ENCODE measurements around the gene ABR. TPM values are rescaled to one million over a fixed set of nuclear protein-coding genes. Genes with fewer than 3 reads are reported as not detected.

The ABR gene
- polyA plus RNA-seq, 1 experiment, result 65.4 TPM

DNA sequence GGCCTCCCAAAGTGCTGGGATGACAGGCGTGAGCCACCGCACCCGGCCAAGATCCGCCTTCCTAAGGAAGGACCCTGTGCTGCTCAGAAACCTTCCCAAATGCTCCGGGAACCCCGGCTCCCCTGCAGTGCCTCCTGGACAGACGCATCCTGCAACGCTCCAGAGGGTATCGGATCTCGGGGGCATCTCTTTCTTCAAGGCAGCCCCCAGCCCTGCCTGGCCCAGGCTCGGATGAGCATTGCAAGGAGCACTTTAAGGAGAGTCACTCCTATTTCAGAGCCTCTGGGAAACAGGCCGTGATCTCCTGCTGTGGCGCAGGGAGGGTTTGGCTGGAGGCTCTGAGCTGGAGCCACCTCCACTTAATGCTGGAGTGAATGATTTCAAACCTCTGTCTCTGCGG lies 17.2 kb upstream of the ABR start:
- POLR2A ChIA-PET, result no interaction called here
- CTCF ChIA-PET, result interaction anchor here (0.6 to 3.2 kb wide), 4 partner anchors 9 to 377 kb away, joined by 3 to 19 read pairs (median 6); no protein-coding TSS in a partner anchor

DNA sequence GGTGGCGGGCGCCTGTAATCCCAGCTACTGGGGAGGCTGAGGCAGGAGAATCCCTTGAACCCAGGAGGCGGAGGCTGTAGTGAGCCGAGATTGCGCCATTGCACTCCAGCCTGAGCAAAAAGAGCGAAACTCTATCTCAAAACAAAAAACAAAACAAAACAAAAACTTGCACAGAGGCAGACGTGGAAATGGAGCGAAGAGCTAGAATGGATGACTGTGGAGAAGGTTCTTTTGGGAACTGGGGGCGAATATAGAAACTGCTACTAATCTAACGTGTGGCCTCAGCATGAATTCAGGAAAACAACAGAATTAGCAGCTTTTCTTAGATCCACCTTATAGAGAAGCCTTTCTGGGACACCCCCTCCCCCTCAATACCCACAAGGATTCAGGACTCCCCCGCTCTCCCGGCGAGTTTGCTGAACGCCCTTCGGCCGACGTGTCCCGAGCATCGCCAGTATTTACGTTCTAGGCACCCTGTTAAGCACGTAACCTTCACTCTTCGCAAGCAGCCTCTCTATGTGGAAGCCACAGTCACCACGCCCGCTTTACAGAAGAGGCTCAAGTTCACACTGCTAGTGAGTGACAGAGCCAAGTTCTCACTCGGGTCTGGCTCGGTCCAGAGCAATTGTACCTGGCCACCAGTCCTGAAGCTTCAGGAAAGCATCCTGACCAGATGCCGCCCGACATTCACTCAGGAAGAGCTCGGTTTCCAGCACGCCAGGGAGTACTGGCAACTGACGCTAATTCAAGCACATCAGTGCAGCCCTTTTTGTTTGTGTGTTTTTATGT lies 13.3 kb upstream of the ABR start:
- TF ChIP-seq, protein P1, sequence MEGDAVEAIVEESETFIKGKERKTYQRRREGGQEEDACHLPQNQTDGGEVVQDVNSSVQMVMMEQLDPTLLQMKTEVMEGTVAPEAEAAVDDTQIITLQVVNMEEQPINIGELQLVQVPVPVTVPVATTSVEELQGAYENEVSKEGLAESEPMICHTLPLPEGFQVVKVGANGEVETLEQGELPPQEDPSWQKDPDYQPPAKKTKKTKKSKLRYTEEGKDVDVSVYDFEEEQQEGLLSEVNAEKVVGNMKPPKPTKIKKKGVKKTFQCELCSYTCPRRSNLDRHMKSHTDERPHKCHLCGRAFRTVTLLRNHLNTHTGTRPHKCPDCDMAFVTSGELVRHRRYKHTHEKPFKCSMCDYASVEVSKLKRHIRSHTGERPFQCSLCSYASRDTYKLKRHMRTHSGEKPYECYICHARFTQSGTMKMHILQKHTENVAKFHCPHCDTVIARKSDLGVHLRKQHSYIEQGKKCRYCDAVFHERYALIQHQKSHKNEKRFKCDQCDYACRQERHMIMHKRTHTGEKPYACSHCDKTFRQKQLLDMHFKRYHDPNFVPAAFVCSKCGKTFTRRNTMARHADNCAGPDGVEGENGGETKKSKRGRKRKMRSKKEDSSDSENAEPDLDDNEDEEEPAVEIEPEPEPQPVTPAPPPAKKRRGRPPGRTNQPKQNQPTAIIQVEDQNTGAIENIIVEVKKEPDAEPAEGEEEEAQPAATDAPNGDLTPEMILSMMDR (IDR thresholded peaks at IDR 0.05; ENCODE audit: insufficient read depth, low read depth, low read length), result no peak
- CTCF ChIA-PET, result interaction anchor here (0.5 to 14.8 kb wide), 2 partner anchors 14 to 71 kb away, joined by 3 to 169 read pairs; no protein-coding TSS in a partner anchor
- H3K27me3 ChIP-seq (ENCODE audit: control insufficient read depth, insufficient read depth, low read length), result peaks cover 8% of the 10 kb centered on the region
- no peak overlapping the region for H3K4me3 ChIP-seq (ENCODE audit: low read depth, low read length)
- no peak for DNase-seq (ENCODE audit: low read depth)
- POLR2A ChIA-PET, result no interaction called here
- no peaks in the 10 kb centered on the region for H3K36me3 ChIP-seq (ENCODE audit: control insufficient read depth, insufficient read depth, low read length)

More for the DNA sequence above, 17.2 kb upstream of the ABR start:
- DNase-seq (ENCODE audit: low read depth), result no peak
- no peaks in the 10 kb centered on the region for H3K36me3 ChIP-seq (ENCODE audit: control insufficient read depth, insufficient read depth, low read length)
- no peak overlapping the region for H3K4me3 ChIP-seq (ENCODE audit: low read depth, low read length)
- TF ChIP-seq, protein P1 (IDR thresholded peaks at IDR 0.05; ENCODE audit: insufficient read depth, low read depth, low read length), result no peak
- no peaks in the 10 kb centered on the region; the same call in 1 of the 2 replicates for H3K27me3 ChIP-seq (ENCODE audit: control insufficient read depth, insufficient read depth, low read length)

DNA sequence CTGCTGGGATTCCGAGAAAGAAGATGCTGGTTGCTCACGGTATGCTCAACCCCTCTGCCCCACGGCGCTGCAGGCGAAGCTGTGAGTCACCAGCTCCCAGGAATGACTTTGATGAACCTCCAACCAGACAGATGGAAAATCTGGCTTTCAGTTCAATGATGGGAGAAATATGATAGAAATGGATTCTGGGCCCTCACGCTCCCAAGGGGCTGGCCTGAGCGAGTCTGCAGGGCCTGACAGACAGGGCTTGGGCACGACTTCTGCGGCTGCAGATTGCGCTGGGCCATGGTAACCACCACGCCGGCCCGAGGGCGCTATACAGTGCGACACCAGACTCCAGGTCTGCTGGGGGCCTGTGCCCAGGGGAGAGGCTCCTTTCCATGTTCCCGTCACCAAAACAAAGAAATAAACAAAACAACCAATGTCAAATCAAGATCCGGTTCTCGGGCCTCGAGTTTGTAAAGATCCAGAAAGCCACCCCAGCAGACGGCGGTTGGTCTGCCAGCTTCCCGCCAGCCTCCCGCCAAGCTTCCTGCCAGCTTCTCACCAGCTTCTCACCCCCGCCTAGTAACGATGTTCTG lies 11.1 kb upstream of the ABR start:
- ChIA-PET CTCF (interaction anchor here (1.1 to 14.8 kb wide), 3 partner anchors 14 to 68 kb away, joined by 3 to 169 read pairs (median 3); no protein-coding TSS in a partner anchor), POLR2A (interaction anchor here (0.6 kb wide), 1 partner anchor 108 kb away, joined by 5 read pairs; no protein-coding TSS in a partner anchor)
- TF ChIP-seq, protein P1 (IDR thresholded peaks at IDR 0.05; ENCODE audit: insufficient read depth, low read depth, low read length), result no peak
- DNase-seq (ENCODE audit: low read depth), result peak; percentile 26
- Histone ChIP-seq H3K27me3 (ENCODE audit: control insufficient read depth, insufficient read depth, low read length) (peaks cover 8% of the 10 kb centered on the region), H3K4me3 (ENCODE audit: low read depth, low read length) (no peak overlapping the region), H3K36me3 (ENCODE audit: control insufficient read depth, insufficient read depth, low read length) (no peaks in the 10 kb centered on the region)

DNA sequence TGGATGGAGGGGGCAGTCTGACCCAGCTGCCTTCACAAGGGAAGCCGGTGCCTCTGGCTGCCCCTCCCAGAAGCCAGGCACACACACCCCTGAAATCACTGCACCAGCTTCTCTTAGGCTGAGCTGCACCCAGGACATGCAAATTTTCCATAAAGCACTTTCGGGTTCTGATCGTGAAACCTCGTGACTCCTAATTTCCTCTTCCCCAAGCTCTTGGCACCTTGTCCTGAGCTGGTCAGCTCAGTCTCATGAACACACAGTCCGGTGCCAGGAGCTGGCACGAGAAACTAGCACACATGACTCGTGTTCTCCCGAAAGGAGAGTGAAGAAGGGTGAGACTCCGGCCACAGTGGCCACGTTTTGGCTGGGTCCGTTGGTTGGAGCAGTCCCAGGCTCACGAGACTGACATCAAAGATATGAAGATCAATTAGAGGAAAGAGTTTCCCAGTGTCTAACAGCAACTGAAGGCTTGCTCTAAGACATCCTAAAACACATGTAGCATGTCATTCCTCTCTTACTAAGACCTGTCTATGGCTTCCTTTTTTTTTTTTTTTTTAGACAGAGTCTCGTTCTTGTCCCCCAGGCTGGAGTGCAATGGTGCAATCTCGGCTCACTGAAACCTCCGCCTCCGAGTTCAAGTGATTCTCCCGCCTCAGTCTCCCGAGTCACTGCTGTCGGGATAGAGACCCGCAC lies 9.2 kb upstream of the ABR start:
- Histone ChIP-seq H3K36me3 (ENCODE audit: control insufficient read depth, insufficient read depth, low read length) (no peaks in the 10 kb centered on the region), H3K4me3 (ENCODE audit: low read depth, low read length) (no peak overlapping the region), H3K27me3 (ENCODE audit: control insufficient read depth, insufficient read depth, low read length) (peaks cover 8% of the 10 kb centered on the region)
- CTCF ChIA-PET, result interaction anchor here (1.2 to 14.8 kb wide), 5 partner anchors 10 to 67 kb away, joined by 3 to 169 read pairs (median 4); no protein-coding TSS in a partner anchor
- TF ChIP-seq, protein P1 (IDR thresholded peaks at IDR 0.05; ENCODE audit: insufficient read depth, low read depth, low read length), result no peak
- DNase-seq (ENCODE audit: low read depth), result no peak
- POLR2A ChIA-PET, result no interaction called here

Measured in BJ (cell line).